ENCODE data around the gene DAND5.

DAND5 gene

GRCh38 chr19:12969292-12969988 lies at the start of gene DAND5:
TSS of gene DAND5 (plus strand) at chr19:12969576. CDS start at chr19:12969661, 85 bp downstream.
- Histone ChIP-seq H3K9ac (ENCODE audit: low read length) (no peak within 1 kb of the TSS), H3K27me3 (ENCODE audit: control insufficient read depth, insufficient read depth, low read length) (no peaks in the 10 kb centered on the region), H3K9me3 (ENCODE audit: control insufficient read depth, insufficient read depth, low read depth, low read length) (no peaks in the 10 kb centered on the region), H3K27ac (ENCODE audit: low read depth, low read length) (no peak within 1 kb of the TSS), H3K4me1 (ENCODE audit: control insufficient read depth, insufficient read depth, low read length) (peaks cover 3% of the 10 kb centered on the region; the same call in 1 of the 2 replicates), H3K36me3 (ENCODE audit: control insufficient read depth, insufficient read depth, low read length) (no peaks in the 10 kb centered on the region), H3K4me3 (ENCODE audit: low read depth, low read length) (no peak within 1 kb of the TSS)

- Histone ChIP-seq H3K9me3 (ENCODE audit: control insufficient read depth, insufficient read depth, low read depth, low read length) (no peaks in the 10 kb centered on the region), H3K9ac (ENCODE audit: low read length) (no peak overlapping the region), H3K4me1 (ENCODE audit: control insufficient read depth, insufficient read depth, low read length) (no peaks in the 10 kb centered on the region), H3K4me3 (ENCODE audit: low read depth, low read length) (no peak overlapping the region), H3K27me3 (ENCODE audit: control insufficient read depth, insufficient read depth, low read length) (peaks cover 9% of the 10 kb centered on the region), H3K36me3 (ENCODE audit: control insufficient read depth, insufficient read depth, low read length) (peaks cover 34% of the 10 kb centered on the region), H3K27ac (ENCODE audit: low read depth, low read length) (no peak overlapping the region)
These were observed 48.3 kb upstream of the DAND5 start for GRCh38 chr19:12921047-12921446.

- peaks cover 49% of the 10 kb centered on the region for H3K36me3 ChIP-seq (ENCODE audit: control insufficient read depth, insufficient read depth, low read length)
- no peaks in the 10 kb centered on the region for H3K9me3 ChIP-seq (ENCODE audit: control insufficient read depth, insufficient read depth, low read depth, low read length)
- H3K4me3 ChIP-seq (ENCODE audit: low read depth, low read length), result no peak overlapping the region
- no peak overlapping the region for H3K9ac ChIP-seq (ENCODE audit: low read length)
- no peaks in the 10 kb centered on the region for H3K4me1 ChIP-seq (ENCODE audit: control insufficient read depth, insufficient read depth, low read length)
- peaks cover 9% of the 10 kb centered on the region for H3K27me3 ChIP-seq (ENCODE audit: control insufficient read depth, insufficient read depth, low read length)
- no peak overlapping the region for H3K27ac ChIP-seq (ENCODE audit: low read depth, low read length)
These were observed 46.4 kb upstream of the DAND5 start for GRCh38 chr19:12922959-12923358.

- H3K36me3 ChIP-seq (ENCODE audit: control insufficient read depth, insufficient read depth, low read length), result peaks cover 67% of the 10 kb centered on the region
- H3K9ac ChIP-seq (ENCODE audit: low read length), result no peak overlapping the region
- H3K4me3 ChIP-seq (ENCODE audit: low read depth, low read length), result no peak overlapping the region
- H3K27ac ChIP-seq (ENCODE audit: low read depth, low read length), result no peak overlapping the region
- no peaks in the 10 kb centered on the region for H3K9me3 ChIP-seq (ENCODE audit: control insufficient read depth, insufficient read depth, low read depth, low read length)
- H3K27me3 ChIP-seq (ENCODE audit: control insufficient read depth, insufficient read depth, low read length), result no peaks in the 10 kb centered on the region
- H3K4me1 ChIP-seq (ENCODE audit: control insufficient read depth, insufficient read depth, low read length), result no peaks in the 10 kb centered on the region
These were observed 44.6 kb upstream of the DAND5 start for GRCh38 chr19:12924621-12925310.

GRCh38 chr19:12930002-12930645 lies 39.3 kb upstream of the DAND5 start:
- Histone ChIP-seq H3K4me3 (ENCODE audit: low read depth, low read length) (no peak overlapping the region), H3K27me3 (ENCODE audit: control insufficient read depth, insufficient read depth, low read length) (no peaks in the 10 kb centered on the region), H3K9ac (ENCODE audit: low read length) (no peak overlapping the region), H3K36me3 (ENCODE audit: control insufficient read depth, insufficient read depth, low read length) (peaks cover 55% of the 10 kb centered on the region), H3K27ac (ENCODE audit: low read depth, low read length) (no peak overlapping the region), H3K4me1 (ENCODE audit: control insufficient read depth, insufficient read depth, low read length) (0 out of 2 replicates have a peak, but pooled peaks cover 6% of the 10 kb centered on the region), H3K9me3 (ENCODE audit: control insufficient read depth, insufficient read depth, low read depth, low read length) (no peaks in the 10 kb centered on the region)

- Histone ChIP-seq H3K9me3 (ENCODE audit: control insufficient read depth, insufficient read depth, low read depth, low read length) (no peaks in the 10 kb centered on the region), H3K4me3 (ENCODE audit: low read depth, low read length) (peak overlapping the region; percentile 96), H3K27me3 (ENCODE audit: control insufficient read depth, insufficient read depth, low read length) (no peaks in the 10 kb centered on the region), H3K36me3 (ENCODE audit: control insufficient read depth, insufficient read depth, low read length) (peaks cover 35% of the 10 kb centered on the region), H3K9ac (ENCODE audit: low read length) (peak overlapping the region; percentile 91), H3K27ac (ENCODE audit: low read depth, low read length) (peak overlapping the region; percentile 31; the same call in 1 of the 2 replicates), H3K4me1 (ENCODE audit: control insufficient read depth, insufficient read depth, low read length) (peaks cover 16% of the 10 kb centered on the region)
These were observed 36.7 kb upstream of the DAND5 start for GRCh38 chr19:12932392-12933286.

GRCh38 chr19:12933287-12934072 lies 35.9 kb upstream of the DAND5 start, which contains the start of gene FARSA:
TSS of gene FARSA (minus strand) at chr19:12933711. CDS start at chr19:12933696, 15 bp downstream.
- H3K4me3 ChIP-seq (ENCODE audit: low read depth, low read length), result peak within 1 kb of the TSS; percentile 96
- peak within 1 kb of the TSS; percentile 31; the same call in 1 of the 2 replicates for H3K27ac ChIP-seq (ENCODE audit: low read depth, low read length)
- H3K27me3 ChIP-seq (ENCODE audit: control insufficient read depth, insufficient read depth, low read length), result no peaks in the 10 kb centered on the region
- H3K4me1 ChIP-seq (ENCODE audit: control insufficient read depth, insufficient read depth, low read length), result peaks cover 20% of the 10 kb centered on the region
- H3K9ac ChIP-seq (ENCODE audit: low read length), result peak within 1 kb of the TSS; percentile 91
- H3K9me3 ChIP-seq (ENCODE audit: control insufficient read depth, insufficient read depth, low read depth, low read length), result no peaks in the 10 kb centered on the region
- peaks cover 29% of the 10 kb centered on the region for H3K36me3 ChIP-seq (ENCODE audit: control insufficient read depth, insufficient read depth, low read length)

- peaks cover 26% of the 10 kb centered on the region for H3K36me3 ChIP-seq (ENCODE audit: control insufficient read depth, insufficient read depth, low read length)
- no peaks in the 10 kb centered on the region for H3K9me3 ChIP-seq (ENCODE audit: control insufficient read depth, insufficient read depth, low read depth, low read length)
- no peak overlapping the region for H3K27ac ChIP-seq (ENCODE audit: low read depth, low read length)
- H3K4me3 ChIP-seq (ENCODE audit: low read depth, low read length), result no peak overlapping the region
- no peaks in the 10 kb centered on the region for H3K27me3 ChIP-seq (ENCODE audit: control insufficient read depth, insufficient read depth, low read length)
- peaks cover 24% of the 10 kb centered on the region for H3K4me1 ChIP-seq (ENCODE audit: control insufficient read depth, insufficient read depth, low read length)
- H3K9ac ChIP-seq (ENCODE audit: low read length), result no peak overlapping the region
These were observed 34.3 kb upstream of the DAND5 start for GRCh38 chr19:12935071-12935470.

GRCh38 chr19:12936582-12936981 lies 32.8 kb upstream of the DAND5 start:
- H3K36me3 ChIP-seq (ENCODE audit: control insufficient read depth, insufficient read depth, low read length), result peaks cover 29% of the 10 kb centered on the region
- no peaks in the 10 kb centered on the region for H3K27me3 ChIP-seq (ENCODE audit: control insufficient read depth, insufficient read depth, low read length)
- H3K9me3 ChIP-seq (ENCODE audit: control insufficient read depth, insufficient read depth, low read depth, low read length), result no peaks in the 10 kb centered on the region
- no peak overlapping the region for H3K9ac ChIP-seq (ENCODE audit: low read length)
- H3K4me3 ChIP-seq (ENCODE audit: low read depth, low read length), result no peak overlapping the region
- H3K4me1 ChIP-seq (ENCODE audit: control insufficient read depth, insufficient read depth, low read length), result peaks cover 26% of the 10 kb centered on the region
- H3K27ac ChIP-seq (ENCODE audit: low read depth, low read length), result no peak overlapping the region

Data from HUES6 (cell line).